Measurements from ENCODE around the gene KCP.

The KCP gene

DNA sequence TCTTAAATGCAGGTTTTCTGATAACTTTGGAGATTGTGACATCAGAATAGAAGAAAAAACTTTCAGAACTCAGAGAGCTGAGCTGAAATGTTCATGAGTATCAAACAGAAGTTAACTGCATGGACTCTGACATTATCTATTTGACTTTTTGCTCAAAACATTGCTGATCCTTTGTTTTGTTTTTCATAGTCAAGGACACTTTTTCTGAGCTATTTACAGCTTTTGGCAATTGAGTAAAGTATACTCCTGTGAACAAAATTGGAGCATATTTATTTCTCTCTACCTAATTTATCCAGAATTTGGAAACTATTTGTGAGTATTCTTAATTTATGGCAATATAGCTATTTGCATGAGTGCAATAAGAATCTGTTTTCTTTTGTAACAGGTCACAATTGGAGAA is 11.1 kb downstream of the KCP start:
- Histone ChIP-seq H3K36me3 (replicated peaks; ENCODE audit: insufficient read depth, low read length) (no peaks in the 10 kb centered on the region), H3K4me2 (ENCODE audit: low read depth, low read length) (no peak overlapping the region), H3K4me1 (ENCODE audit: low read length) (0 out of 2 replicates have a peak, but pooled peaks cover 2% of the 10 kb centered on the region), H3K27me3 (replicated peaks; ENCODE audit: insufficient read depth, low read length) (no peaks in the 10 kb centered on the region), H3F3A (ENCODE audit: insufficient read depth, low read length) (no peaks in the 10 kb centered on the region), H3K79me2 (ENCODE audit: low read length) (no peaks in the 10 kb centered on the region), H3K9me2 (replicated peaks; ENCODE audit: insufficient read depth, low read length) (no peaks in the 10 kb centered on the region), H3K27ac (ENCODE audit: low read length) (no peak overlapping the region), H4K20me1 (ENCODE audit: insufficient read depth, low read length) (no peaks in the 10 kb centered on the region), H3K4me3 (ENCODE audit: low read length) (no peak overlapping the region), H3K9me3 (replicated peaks; ENCODE audit: insufficient read depth, low read length) (no peaks in the 10 kb centered on the region), H3K9ac (ENCODE audit: low read length) (no peak overlapping the region), H2AFZ (ENCODE audit: low read length) (no peak overlapping the region)
- TF ChIP-seq, protein P1, sequence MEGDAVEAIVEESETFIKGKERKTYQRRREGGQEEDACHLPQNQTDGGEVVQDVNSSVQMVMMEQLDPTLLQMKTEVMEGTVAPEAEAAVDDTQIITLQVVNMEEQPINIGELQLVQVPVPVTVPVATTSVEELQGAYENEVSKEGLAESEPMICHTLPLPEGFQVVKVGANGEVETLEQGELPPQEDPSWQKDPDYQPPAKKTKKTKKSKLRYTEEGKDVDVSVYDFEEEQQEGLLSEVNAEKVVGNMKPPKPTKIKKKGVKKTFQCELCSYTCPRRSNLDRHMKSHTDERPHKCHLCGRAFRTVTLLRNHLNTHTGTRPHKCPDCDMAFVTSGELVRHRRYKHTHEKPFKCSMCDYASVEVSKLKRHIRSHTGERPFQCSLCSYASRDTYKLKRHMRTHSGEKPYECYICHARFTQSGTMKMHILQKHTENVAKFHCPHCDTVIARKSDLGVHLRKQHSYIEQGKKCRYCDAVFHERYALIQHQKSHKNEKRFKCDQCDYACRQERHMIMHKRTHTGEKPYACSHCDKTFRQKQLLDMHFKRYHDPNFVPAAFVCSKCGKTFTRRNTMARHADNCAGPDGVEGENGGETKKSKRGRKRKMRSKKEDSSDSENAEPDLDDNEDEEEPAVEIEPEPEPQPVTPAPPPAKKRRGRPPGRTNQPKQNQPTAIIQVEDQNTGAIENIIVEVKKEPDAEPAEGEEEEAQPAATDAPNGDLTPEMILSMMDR (IDR thresholded peaks at IDR 0.05; ENCODE audit: low read length), result no peak
- no peak for TF ChIP-seq EZH2phosphoT487 (IDR thresholded peaks at IDR 0.05; ENCODE audit: low read length)
- no peak for TF ChIP-seq EZH2 (optimal IDR thresholded peaks at IDR 0.05; ENCODE audit: low read depth, low read length)
- no peak for DNase-seq

DNA sequence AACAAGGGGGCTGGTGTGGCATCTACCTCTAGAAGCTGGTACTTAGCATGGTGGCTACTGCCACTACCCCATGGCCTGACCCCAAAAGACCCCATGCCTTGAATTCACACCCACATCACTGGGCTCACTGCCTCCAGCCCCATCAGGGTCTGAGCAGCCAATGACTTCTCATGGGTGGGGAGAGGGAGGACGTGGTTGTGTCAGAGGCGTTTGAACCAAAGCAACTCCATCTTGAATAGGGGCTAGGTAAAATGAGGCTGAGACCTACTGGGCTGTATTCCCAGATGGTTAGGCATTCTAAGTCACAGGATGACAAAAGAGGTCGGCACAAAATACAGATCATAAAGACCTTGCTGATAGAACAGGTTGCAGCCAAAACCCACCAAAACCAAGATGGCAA is 15.2 kb downstream of the KCP start:
- no peak overlapping the region for H2AFZ ChIP-seq (ENCODE audit: low read length)
- H3K27me3 ChIP-seq (replicated peaks; ENCODE audit: insufficient read depth, low read length), result peaks cover 7% of the 10 kb centered on the region
- H3K79me2 ChIP-seq (ENCODE audit: low read length), result no peaks in the 10 kb centered on the region
- TF ChIP-seq, protein P1 (IDR thresholded peaks at IDR 0.05; ENCODE audit: low read length), result no peak
- TF ChIP-seq EZH2phosphoT487 (IDR thresholded peaks at IDR 0.05; ENCODE audit: low read length) (no peak), EZH2 (optimal IDR thresholded peaks at IDR 0.05; ENCODE audit: low read depth, low read length) (no peak)
- no peak overlapping the region for H3K4me3 ChIP-seq (ENCODE audit: low read length)
- H3K9me3 ChIP-seq (replicated peaks; ENCODE audit: insufficient read depth, low read length), result no peaks in the 10 kb centered on the region
- no peaks in the 10 kb centered on the region for H3K9me2 ChIP-seq (replicated peaks; ENCODE audit: insufficient read depth, low read length)
- H3K27ac ChIP-seq (ENCODE audit: low read length), result no peak overlapping the region
- H4K20me1 ChIP-seq (ENCODE audit: insufficient read depth, low read length), result no peaks in the 10 kb centered on the region
- no peak for DNase-seq
- H3K9ac ChIP-seq (ENCODE audit: low read length), result no peak overlapping the region
- H3F3A ChIP-seq (ENCODE audit: insufficient read depth, low read length), result no peaks in the 10 kb centered on the region
- no peaks in the 10 kb centered on the region for H3K36me3 ChIP-seq (replicated peaks; ENCODE audit: insufficient read depth, low read length)
- no peak overlapping the region for H3K4me2 ChIP-seq (ENCODE audit: low read depth, low read length)
- no peaks in the 10 kb centered on the region for H3K4me1 ChIP-seq (ENCODE audit: low read length)

DNA sequence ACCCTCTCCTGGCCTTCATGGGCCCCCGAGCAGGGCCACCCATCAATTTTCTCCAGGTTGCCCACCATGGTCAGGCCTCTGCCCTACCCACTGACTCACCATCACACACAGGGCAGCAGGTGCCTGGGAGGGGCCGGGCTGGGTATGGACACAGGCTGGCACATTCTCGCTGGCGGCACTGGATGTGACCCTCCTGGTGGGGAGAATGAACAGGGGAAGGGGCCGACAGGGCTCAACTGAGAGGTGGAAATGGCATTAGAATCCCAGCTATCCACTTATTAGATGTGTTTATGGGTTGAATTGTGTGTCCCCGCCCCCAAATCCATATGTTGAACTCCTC is 16.4 kb downstream of the KCP start:
- Histone ChIP-seq H4K20me1 (ENCODE audit: insufficient read depth, low read length) (no peaks in the 10 kb centered on the region), H3K9ac (ENCODE audit: low read length) (no peak overlapping the region), H3K9me2 (replicated peaks; ENCODE audit: insufficient read depth, low read length) (no peaks in the 10 kb centered on the region), H3K27ac (ENCODE audit: low read length) (no peak overlapping the region), H3F3A (ENCODE audit: insufficient read depth, low read length) (no peaks in the 10 kb centered on the region), H3K4me3 (ENCODE audit: low read length) (no peak overlapping the region), H3K4me2 (ENCODE audit: low read depth, low read length) (no peak overlapping the region), H3K27me3 (replicated peaks; ENCODE audit: insufficient read depth, low read length) (peaks cover 19% of the 10 kb centered on the region), H3K36me3 (replicated peaks; ENCODE audit: insufficient read depth, low read length) (no peaks in the 10 kb centered on the region), H3K9me3 (replicated peaks; ENCODE audit: insufficient read depth, low read length) (no peaks in the 10 kb centered on the region), H3K79me2 (ENCODE audit: low read length) (no peaks in the 10 kb centered on the region), H2AFZ (ENCODE audit: low read length) (no peak overlapping the region), H3K4me1 (ENCODE audit: low read length) (no peaks in the 10 kb centered on the region)
- DNase-seq, result no peak
- TF ChIP-seq EZH2phosphoT487 (IDR thresholded peaks at IDR 0.05; ENCODE audit: low read length) (no peak), EZH2 (optimal IDR thresholded peaks at IDR 0.05; ENCODE audit: low read depth, low read length) (no peak)
- TF ChIP-seq, protein P1 (IDR thresholded peaks at IDR 0.05; ENCODE audit: low read length), result no peak

All from MM.1S (cell line).